Kidney (tissue), 14 donors: ENCODE results near the gene STXBP1. TPM values are rescaled to one million over a fixed set of nuclear protein-coding genes. Genes with fewer than 3 reads are reported as not detected.

Source experiments
- DNase-seq, 5 donors: peaks; one replicate each; pipeline ENCODE4 v3.0.0-alpha.2; 2013 to 2020
- FAIRE-seq: peaks from 2 replicates; lab custom pipeline; 2012; peaks lifted over from hg19 to GRCh38; lab: Jason Lieb, UNC
- H3K27ac ChIP-seq, 2 donors: one replicate each; pipeline ENCODE4 v1.7.0; 2013; ENCODE audit warnings: low read depth in 2 of 2, low read length in 2 of 2, inconsistent platforms in 1 of 2
- H3K27me3 ChIP-seq: one replicate; pipeline ENCODE4 v1.7.1; 2013; ENCODE audit warnings: low read length, inconsistent platforms; ENCODE audit not compliant: control insufficient read depth, insufficient read depth
- H3K36me3 ChIP-seq, 3 donors: one replicate each; pipeline versions ENCODE4 v1.7.0 to v1.7.1; 2013; ENCODE audit warnings: low read length in 3 of 3, control low read depth in 1 of 3, inconsistent platforms in 1 of 3; ENCODE audit not compliant: insufficient read depth in 3 of 3, control insufficient read depth in 2 of 3
- H3K4me1 ChIP-seq, 3 donors: one replicate each; pipeline versions ENCODE4 v1.7.0 to v1.7.1; 2013; ENCODE audit warnings: low read length in 3 of 3, inconsistent platforms in 1 of 3, low read depth in 1 of 3; ENCODE audit not compliant: control insufficient read depth in 2 of 3, insufficient read depth in 2 of 3
- H3K4me3 ChIP-seq, 3 donors: one replicate each; pipeline versions ENCODE4 v1.7.0 to v1.8.1; 2013; ENCODE audit warnings: low read length in 3 of 3, control low read depth in 1 of 3, inconsistent platforms in 1 of 3
- H3K9ac ChIP-seq, 3 donors: one replicate each; pipeline versions ENCODE4 v1.7.0 to v1.7.1; 2013; ENCODE audit warnings: low read length in 3 of 3, control low read depth in 1 of 3, inconsistent platforms in 1 of 3
- H3K9me3 ChIP-seq, 3 donors: one replicate each; pipeline versions ENCODE4 v1.7.0 to v1.7.1; 2013; ENCODE audit warnings: low read length in 3 of 3, control low read depth in 1 of 3, inconsistent platforms in 1 of 3; ENCODE audit not compliant: control insufficient read depth in 2 of 3, insufficient read depth in 1 of 3
- CTCF ChIP-seq: IDR thresholded peaks from 3 replicates; pipeline ENCODE4 v1.5.1; 2012; ENCODE audit warnings: mild to moderate bottlenecking, moderate library complexity, borderline replicate concordance; ENCODE audit not compliant: insufficient read depth; ENCODE audit errors: extremely low read depth
- intact Hi-C: fragments of 100-400 bp; cut with DNase I; formaldehyde crosslinking; loops from one replicate; pipeline ENCODE4 v1.11.1; 2022
- polyA plus RNA-seq: library from polyadenylated mRNA; stranded (reverse); fragments of 350-450 nt; fragmentation: Illumina TruSeq; extraction: RNeasy Lipid Tissue Mini Kit (QIAGEN cat#74804); gene quantifications from one replicate; pipeline ENCODE4 v1.2.3, GENCODE V29; 2014; ENCODE audit warnings: low read depth, low replicate concordance; ENCODE audit not compliant: insufficient read depth
- total RNA-seq: library from RNA; stranded (reverse); fragmentation: NEBNext Ultra II Directional; extraction: Animal tissue kit (Norgen Biotek cat#: 25700); gene quantifications from one replicate; pipeline ENCODE4 v1.2.1, GENCODE V29; 2021
- donor health status: control.
- donor health status: control.
- donor health status: control.
- donor health status: control.
- donor health status: control.
- donor health status: DM: yes; HTN: yes; CAD: no.
- donor health status: Normal renal cell carcinoma (clear cell type).

Gene STXBP1
- total and polyA plus RNA-seq, 2 donors from 2014 or later = 14.3 to 32.8 TPM

- Histone ChIP-seq H3K4me3 (no peak overlapping the region), H3K9me3 (no peaks in the 10 kb centered on the region), H3K4me1 (no peaks in the 10 kb centered on the region), H3K27me3 (no peaks in the 10 kb centered on the region), H3K36me3 (no peaks in the 10 kb centered on the region), H3K27ac (no peak overlapping the region), H3K9ac (no peak overlapping the region)
- no peak for DNase-seq
- no peak for TF ChIP-seq CTCF
- FAIRE-seq = no peak
- intact Hi-C loops = no loop called here
Observed at GRCh38 chr9:127627494-127627855, 15.4 kb downstream of the STXBP1 start.

- no peak overlapping the region for H3K27ac ChIP-seq
Observed at GRCh38 chr9:127628758-127629467, 16.8 kb downstream of the STXBP1 start.

GRCh38 chr9:127629468-127630081 is 17.5 kb downstream of the STXBP1 start:
- no peaks in the 10 kb centered on the region for H3K4me1 ChIP-seq
- H3K36me3 ChIP-seq = no peaks in the 10 kb centered on the region
- no peak overlapping the region for H3K9ac ChIP-seq
- TF ChIP-seq CTCF = no peak
- H3K27me3 ChIP-seq = no peaks in the 10 kb centered on the region
- no peak overlapping the region for H3K27ac ChIP-seq
- H3K4me3 ChIP-seq = no peak overlapping the region
- DNase-seq (no peak), FAIRE-seq (no peak)
- intact Hi-C loops = no loop called here
- no peaks in the 10 kb centered on the region for H3K9me3 ChIP-seq

More at GRCh38 chr9:127628758-127629467, 16.8 kb downstream of the STXBP1 start:
- no peaks in the 10 kb centered on the region for H3K36me3 ChIP-seq
- intact Hi-C loops = no loop called here
- no peaks in the 10 kb centered on the region for H3K4me1 ChIP-seq
- no peak overlapping the region for H3K4me3 ChIP-seq
- no peak overlapping the region for H3K9ac ChIP-seq
- TF ChIP-seq CTCF = no peak
- no peaks in the 10 kb centered on the region for H3K9me3 ChIP-seq
- no peaks in the 10 kb centered on the region for H3K27me3 ChIP-seq
- DNase-seq (no peak), FAIRE-seq (no peak)
